IMR-90 (cell line): ENCODE data around the gene ALLC. TPM values are rescaled to one million over a fixed set of nuclear protein-coding genes. Genes with fewer than 3 reads are reported as not detected.

Experiments used
- ATAC-seq: fragments of 200-7000 bp; cut with Tn5 transposase; 2 replicates; pipeline ENCODE4 v1.9.1; 2020; ENCODE audit warnings: low read depth, mild to moderate bottlenecking, moderate library complexity
- BruUV-seq: library from RNA; stranded (reverse); fragments of 400-500 nt; replicated peaks from 2 replicates; lab custom pipeline; 2021; lab: Mats Ljungman, UMichigan
- CTCF ChIA-PET: fragments of 300-600 bp; formaldehyde crosslinking; extraction: SDS; loops from one replicate; lab custom pipeline; 2021; ENCODE audit warnings: antibody characterized with exemption; lab: Yijun Ruan, JAX
- POLR2A ChIA-PET: fragments of 300-600 bp; sonication (Branson Sonifier 250); formaldehyde crosslinking; loops from one replicate; lab custom pipeline; 2022; ENCODE audit warnings: antibody characterized with exemption; ENCODE audit not compliant: unreplicated experiment; lab: Charles Lee
- DNase-seq: peaks from one replicate; pipeline ENCODE4 v3.0.0; 2013
- H2AFZ ChIP-seq: replicated peaks from 2 replicates; pipeline ENCODE3; 2013; ENCODE audit warnings: low read length, mild to moderate bottlenecking; ENCODE audit not compliant: poor library complexity
- H2AK5ac ChIP-seq: 2 replicates; pipeline ENCODE4 v1.6.1; 2013; ENCODE audit warnings: low read depth, low read length, inconsistent platforms
- H2AK9ac ChIP-seq: replicated peaks from 2 replicates; pipeline ENCODE3; 2013; ENCODE audit warnings: mild to moderate bottlenecking, low read depth, low read length, moderate library complexity; ENCODE audit not compliant: poor library complexity
- H2BK120ac ChIP-seq: 2 replicates; pipeline ENCODE4 v1.6.1; 2013; ENCODE audit warnings: low read depth, low read length, inconsistent platforms
- H2BK15ac ChIP-seq: 3 replicates; pipeline ENCODE4 v1.6.1; 2013; ENCODE audit warnings: low read depth, low read length, inconsistent platforms
- H2BK20ac ChIP-seq: 2 replicates; pipeline ENCODE4 v1.6.1; 2013; ENCODE audit warnings: low read depth, mild to moderate bottlenecking, inconsistent platforms, low read length, moderate library complexity
- H2BK5ac ChIP-seq: 2 replicates; pipeline ENCODE4 v1.6.1; 2013; ENCODE audit warnings: mild to moderate bottlenecking, low read depth, low read length, inconsistent platforms; ENCODE audit not compliant: poor library complexity, severe bottlenecking
- H3K14ac ChIP-seq: replicated peaks from 2 replicates; pipeline ENCODE4 v1.6.1; 2013; ENCODE audit warnings: low read depth, low read length, inconsistent platforms
- H3K18ac ChIP-seq: 2 replicates; pipeline ENCODE4 v1.6.1; 2013; ENCODE audit warnings: low read depth, low read length, control low read depth
- H3K23ac ChIP-seq: 2 replicates; pipeline ENCODE4 v1.6.1; 2013; ENCODE audit warnings: low read depth, low read length, inconsistent platforms
- H3K27ac ChIP-seq: 2 replicates; pipeline ENCODE4 v1.5.1; 2013; ENCODE audit warnings: mild to moderate bottlenecking, control low read depth, low read length; ENCODE audit not compliant: insufficient read depth
- H3K27me3 ChIP-seq: 2 replicates; pipeline ENCODE4 v1.6.1; 2013; ENCODE audit warnings: low read length; ENCODE audit not compliant: control insufficient read depth, insufficient read depth
- H3K36me3 ChIP-seq: 2 replicates; pipeline ENCODE4 v1.6.1; 2013; ENCODE audit warnings: low read length, mixed read lengths; ENCODE audit not compliant: control insufficient read depth, insufficient read depth
- H3K4ac ChIP-seq: 2 replicates; pipeline ENCODE4 v1.6.1; 2013; ENCODE audit warnings: low read depth, low read length, inconsistent platforms
- H3K4me1 ChIP-seq: 2 replicates; pipeline ENCODE4 v1.6.1; 2013; ENCODE audit warnings: low read length, mixed read lengths; ENCODE audit not compliant: control insufficient read depth, insufficient read depth
- H3K4me2 ChIP-seq: 2 replicates; pipeline ENCODE4 v1.6.1; 2013; ENCODE audit warnings: low read depth, mild to moderate bottlenecking, control low read depth, low read length, moderate library complexity
- H3K4me3 ChIP-seq: 2 replicates; pipeline ENCODE4 v1.5.1; 2013; ENCODE audit warnings: low read depth, mild to moderate bottlenecking, control low read depth, low read length, moderate library complexity; ENCODE audit not compliant: insufficient read depth
- H3K56ac ChIP-seq: 2 replicates; pipeline ENCODE4 v1.6.1; 2013; ENCODE audit warnings: low read length, inconsistent platforms; ENCODE audit not compliant: insufficient read depth; ENCODE audit errors: extremely low read depth
- H3K79me1 ChIP-seq, 2 experiments: 2 replicates each; pipeline ENCODE4 v1.6.1; 2013; ENCODE audit warnings: low read length in 2 of 2, inconsistent platforms in 1 of 2, low read depth in 1 of 2
- H3K9ac ChIP-seq: 2 replicates; pipeline ENCODE4 v1.6.1; 2013; ENCODE audit warnings: low read depth, low read length, control low read depth
- H3K9me1 ChIP-seq: 2 replicates; pipeline ENCODE4 v1.6.1; 2013; ENCODE audit warnings: low read length, inconsistent platforms; ENCODE audit not compliant: insufficient read depth
- H3K9me3 ChIP-seq: 2 replicates; pipeline ENCODE4 v1.6.1; 2013; ENCODE audit warnings: low read length; ENCODE audit not compliant: control insufficient read depth, insufficient read depth
- H4K20me1 ChIP-seq: 2 replicates; pipeline ENCODE4 v1.6.1; 2013; ENCODE audit warnings: low read length, inconsistent platforms; ENCODE audit not compliant: insufficient read depth
- H4K5ac ChIP-seq: 2 replicates; pipeline ENCODE4 v1.6.1; 2013; ENCODE audit warnings: mild to moderate bottlenecking, low read depth, low read length, control low read depth
- H4K8ac ChIP-seq, 2 experiments: 2 replicates each; pipeline ENCODE4 v1.6.1; 2013; ENCODE audit warnings: low read depth in 2 of 2, low read length in 2 of 2, control low read depth in 1 of 2, inconsistent platforms in 1 of 2
- H4K91ac ChIP-seq: 2 replicates; pipeline ENCODE4 v1.6.1; 2013; ENCODE audit warnings: low read depth, low read length, inconsistent platforms; ENCODE audit not compliant: insufficient read depth
- FOS ChIP-seq: fragments of 150-350 bp; IDR thresholded peaks from 2 replicates; pipeline ENCODE4 v1.6.1; 2016; ENCODE audit warnings: low read depth, low read length
- RCOR1 ChIP-seq: IDR thresholded peaks from 2 replicates; pipeline ENCODE4 v1.6.1; 2012; ENCODE audit warnings: mild to moderate bottlenecking, low read length, improper control_type of control experiment; ENCODE audit not compliant: insufficient replicate concordance
- RFX5 ChIP-seq: IDR thresholded peaks from 2 replicates; pipeline ENCODE4 v1.8.0; 2012; ENCODE audit warnings: low read depth, mild to moderate bottlenecking, low read length, moderate library complexity
- WGBS, 2 experiments: methylation state at CpG; one replicate each; pipeline versions ENCODE4 v1.1.5 to v1.1.7; 2013; ENCODE audit warnings: missing lambda C conversion rate in 2 of 2; ENCODE audit not compliant: insufficient read length in 1 of 2; ENCODE audit errors: extremely low coverage in 2 of 2; 5-methylcytosine and 5-hydroxymethylcytosine counted together
- dilution Hi-C: fragments of 300-500 bp; cut with HindIII; formaldehyde crosslinking; loops from one replicate; pipeline ENCODE4 v1.14.3; 2018; ENCODE audit warnings: low sequenced_read_pairs; ENCODE audit not compliant: unreplicated experiment
- in situ Hi-C: fragments of 300-500 bp; cut with MboI; formaldehyde crosslinking; loops from 3 replicates; pipeline ENCODE4 v1.14.3; 2019; ENCODE audit warnings: low sequenced_read_pairs, inconsistent platforms, mixed read lengths
- intact Hi-C: fragments of 100-400 bp; cut with micrococcal nuclease; formaldehyde crosslinking; loops from 2 replicates; pipeline ENCODE4 v1.10.0; 2022
- polyA plus RNA-seq, 3 experiments: library from polyadenylated mRNA; depleted of rRNA; stranded (reverse); fragments of >200 nt; gene quantifications; 2 replicates each; pipeline ENCODE4 v1.2.3, GENCODE V29; 2012; ENCODE audit warnings: low replicate concordance in 1 of 3
- total RNA-seq: library from RNA; depleted of rRNA; stranded (reverse); fragments of >200 nt; gene quantifications from 2 replicates; pipeline ENCODE4 v1.2.3, GENCODE V29; 2012
- TF ChIP-seq, protein P1 (sequence below): conservative IDR thresholded peaks from 2 replicates; pipeline ENCODE4 v1.5.1; 2012; ENCODE audit warnings: mild to moderate bottlenecking, low read depth, low read length, improper control_type of control experiment
- TF ChIP-seq, protein P2 (sequence below): fragments of 150-350 bp; IDR thresholded peaks from 2 replicates; pipeline ENCODE4 v1.6.1; 2016; ENCODE audit warnings: low read depth, mild to moderate bottlenecking, low read length, moderate library complexity, borderline replicate concordance

ALLC gene
- total and polyA plus RNA-seq, 2 of the 4 experiments (the other 2 are of a cell fraction): not detected

DNA sequence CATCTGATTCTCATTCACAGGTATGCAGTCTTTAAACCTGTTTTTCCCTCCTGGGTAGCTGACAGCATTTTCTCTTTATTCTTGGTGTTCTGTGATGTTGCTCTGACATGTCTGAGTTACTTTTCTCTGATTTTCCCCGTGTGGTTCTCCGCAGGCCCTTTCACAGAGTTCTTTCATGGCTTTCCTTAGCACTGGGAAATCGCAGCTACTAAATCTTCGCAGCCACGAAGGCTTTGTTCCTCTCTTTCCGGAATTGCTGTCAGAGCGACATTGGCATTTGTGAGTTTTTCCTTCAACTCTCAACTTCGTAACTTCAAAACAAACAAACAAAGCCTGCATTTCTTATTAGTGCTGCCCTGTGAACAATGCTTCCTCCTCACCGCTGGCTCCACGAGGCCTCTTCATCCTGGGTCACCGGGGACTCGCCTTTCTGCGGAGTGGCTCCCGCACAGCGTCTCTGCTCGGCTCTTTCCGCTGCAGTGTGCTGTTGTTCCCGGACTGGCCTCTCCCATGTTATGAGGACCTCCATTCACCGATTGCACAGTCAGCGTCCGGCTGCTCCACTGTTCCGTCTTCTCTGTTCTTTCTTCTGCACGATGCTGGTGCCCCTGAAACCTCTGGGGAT, 47.0 kb upstream of the ALLC start:
- no peak for ATAC-seq
- ChIA-PET POLR2A (no interaction called here), CTCF (no interaction called here)
- H2BK15ac ChIP-seq: no peak overlapping the region
- in situ Hi-C loops: no loop called here
- no peak overlapping the region for H4K5ac ChIP-seq
- H3K9ac ChIP-seq: no peak overlapping the region
- no peak overlapping the region for H3K56ac ChIP-seq
- no peaks in the 10 kb centered on the region for H3K79me1 ChIP-seq
- H3K9me3 ChIP-seq: peaks cover 3% of the 10 kb centered on the region; the same call in 1 of the 2 replicates
- dilution Hi-C loops: no loop called here
- H2AK5ac ChIP-seq: no peak overlapping the region
- no TSS peak for BruUV-seq
- H2AFZ ChIP-seq: no peak overlapping the region
- no peak overlapping the region for H3K23ac ChIP-seq
- H2BK120ac ChIP-seq: no peak overlapping the region
- H4K8ac ChIP-seq: no peak overlapping the region
- H2BK20ac ChIP-seq: no peak overlapping the region
- no peak overlapping the region for H3K14ac ChIP-seq
- H2BK5ac ChIP-seq: no peak overlapping the region
- H2AK9ac ChIP-seq: no peak overlapping the region
- H3K36me3 ChIP-seq: no peaks in the 10 kb centered on the region
- no peaks in the 10 kb centered on the region for H4K20me1 ChIP-seq
- peaks cover 5% of the 10 kb centered on the region; the same call in 1 of the 2 replicates for H3K27me3 ChIP-seq
- no peak overlapping the region for H3K27ac ChIP-seq
- no peak for TF ChIP-seq RFX5
- TF ChIP-seq RCOR1: no peak
- TF ChIP-seq FOS: no peak
- TF ChIP-seq, protein P1, sequence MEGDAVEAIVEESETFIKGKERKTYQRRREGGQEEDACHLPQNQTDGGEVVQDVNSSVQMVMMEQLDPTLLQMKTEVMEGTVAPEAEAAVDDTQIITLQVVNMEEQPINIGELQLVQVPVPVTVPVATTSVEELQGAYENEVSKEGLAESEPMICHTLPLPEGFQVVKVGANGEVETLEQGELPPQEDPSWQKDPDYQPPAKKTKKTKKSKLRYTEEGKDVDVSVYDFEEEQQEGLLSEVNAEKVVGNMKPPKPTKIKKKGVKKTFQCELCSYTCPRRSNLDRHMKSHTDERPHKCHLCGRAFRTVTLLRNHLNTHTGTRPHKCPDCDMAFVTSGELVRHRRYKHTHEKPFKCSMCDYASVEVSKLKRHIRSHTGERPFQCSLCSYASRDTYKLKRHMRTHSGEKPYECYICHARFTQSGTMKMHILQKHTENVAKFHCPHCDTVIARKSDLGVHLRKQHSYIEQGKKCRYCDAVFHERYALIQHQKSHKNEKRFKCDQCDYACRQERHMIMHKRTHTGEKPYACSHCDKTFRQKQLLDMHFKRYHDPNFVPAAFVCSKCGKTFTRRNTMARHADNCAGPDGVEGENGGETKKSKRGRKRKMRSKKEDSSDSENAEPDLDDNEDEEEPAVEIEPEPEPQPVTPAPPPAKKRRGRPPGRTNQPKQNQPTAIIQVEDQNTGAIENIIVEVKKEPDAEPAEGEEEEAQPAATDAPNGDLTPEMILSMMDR: no peak
- TF ChIP-seq, protein P2, sequence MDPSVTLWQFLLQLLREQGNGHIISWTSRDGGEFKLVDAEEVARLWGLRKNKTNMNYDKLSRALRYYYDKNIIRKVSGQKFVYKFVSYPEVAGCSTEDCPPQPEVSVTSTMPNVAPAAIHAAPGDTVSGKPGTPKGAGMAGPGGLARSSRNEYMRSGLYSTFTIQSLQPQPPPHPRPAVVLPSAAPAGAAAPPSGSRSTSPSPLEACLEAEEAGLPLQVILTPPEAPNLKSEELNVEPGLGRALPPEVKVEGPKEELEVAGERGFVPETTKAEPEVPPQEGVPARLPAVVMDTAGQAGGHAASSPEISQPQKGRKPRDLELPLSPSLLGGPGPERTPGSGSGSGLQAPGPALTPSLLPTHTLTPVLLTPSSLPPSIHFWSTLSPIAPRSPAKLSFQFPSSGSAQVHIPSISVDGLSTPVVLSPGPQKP: no peak
- no peak overlapping the region for H3K18ac ChIP-seq
- no peak overlapping the region for H3K4me2 ChIP-seq
- WGBS, 2 experiments: 74% methylated on average over 9 of the region's 23 CpGs; no CpG with 5 or more reads in 1 of the 2 experiments
- intact Hi-C loops: no loop called here
- H3K4me1 ChIP-seq: no peaks in the 10 kb centered on the region
- H4K91ac ChIP-seq: no peak overlapping the region
- H3K4ac ChIP-seq: no peak overlapping the region
- no peak for DNase-seq
- no peaks in the 10 kb centered on the region for H3K9me1 ChIP-seq
- H3K4me3 ChIP-seq: no peak overlapping the region
